Endodermal cell (in vitro differentiated cells): Measurements from ENCODE around the gene JAZF1. TPM values are rescaled to one million over a fixed set of nuclear protein-coding genes. Genes with fewer than 3 reads are reported as not detected.

Source experiments
- DNase-seq: peaks from one replicate; pipeline ENCODE4 v3.0.0-alpha.2; 2017
- H3K27ac ChIP-seq: 2 replicates; pipeline ENCODE4 v1.5.1; 2013; ENCODE audit warnings: mild to moderate bottlenecking, low read depth, low read length, moderate library complexity
- H3K27me3 ChIP-seq: 2 replicates; pipeline ENCODE4 v1.6.1; 2013; ENCODE audit warnings: mild to moderate bottlenecking, low read length, moderate library complexity; ENCODE audit not compliant: insufficient read depth, control insufficient read depth, poor library complexity, severe bottlenecking
- H3K36me3 ChIP-seq: 2 replicates; pipeline ENCODE4 v1.7.0; 2013; ENCODE audit warnings: mild to moderate bottlenecking, low read length, moderate library complexity; ENCODE audit not compliant: control insufficient read depth, insufficient read depth
- H3K4me1 ChIP-seq: one replicate; pipeline ENCODE4 v1.7.0; 2013; ENCODE audit warnings: low read length; ENCODE audit not compliant: control insufficient read depth, insufficient read depth
- H3K4me3 ChIP-seq: 2 replicates; pipeline ENCODE4 v1.5.1; 2013; ENCODE audit warnings: mild to moderate bottlenecking, low read length, moderate library complexity
- H3K9ac ChIP-seq: 2 replicates; pipeline ENCODE4 v1.6.1; 2013; ENCODE audit warnings: mild to moderate bottlenecking, low read length, moderate library complexity; ENCODE audit not compliant: poor library complexity, severe bottlenecking; ENCODE audit errors: extremely low read depth
- H3K9me3 ChIP-seq: 2 replicates; pipeline ENCODE4 v1.6.1; 2013; ENCODE audit warnings: mild to moderate bottlenecking, low read length, moderate library complexity; ENCODE audit not compliant: control insufficient read depth
- H3K27ac Mint-ChIP-seq: 2 replicates; pipeline ENCODE4 v1.8.0; 2020; ENCODE audit warnings: mixed read lengths
- H3K27me3 Mint-ChIP-seq: 2 replicates; pipeline ENCODE4 v1.8.0; 2021; ENCODE audit warnings: mild to moderate bottlenecking, mixed read lengths; ENCODE audit not compliant: insufficient read depth
- H3K36me3 Mint-ChIP-seq: 2 replicates; pipeline ENCODE4 v1.8.0; 2020; ENCODE audit warnings: low read depth, mixed read lengths
- H3K4me1 Mint-ChIP-seq: 2 replicates; pipeline ENCODE4 v1.8.0; 2020; ENCODE audit warnings: mixed read lengths
- H3K4me3 Mint-ChIP-seq: 2 replicates; pipeline ENCODE4 v1.8.0; 2020; ENCODE audit warnings: mild to moderate bottlenecking, moderate library complexity, mixed read lengths
- H3K9me3 Mint-ChIP-seq: 2 replicates; pipeline ENCODE4 v1.8.0; 2020; ENCODE audit warnings: mild to moderate bottlenecking, mixed read lengths
- CTCF ChIP-seq: fragments of 200-600 bp; sonication (generic); conservative IDR thresholded peaks from 2 replicates; pipeline ENCODE4 v1.5.0; 2021; ENCODE audit warnings: antibody characterized with exemption, mild to moderate bottlenecking
- WGBS, 2 experiments: methylation state at CpG; one replicate each; pipeline versions ENCODE4 v1.1.5 to v1.1.7; 2013; ENCODE audit warnings: missing lambda C conversion rate in 2 of 2, mixed read lengths in 1 of 2; ENCODE audit not compliant: insufficient coverage in 1 of 2, insufficient read length in 1 of 2; 5-methylcytosine and 5-hydroxymethylcytosine counted together
- total RNA-seq, 2 donors: library from RNA; stranded (reverse); fragmentation: NEBNext Ultra II Directional in 1 of 2; extraction: Animal tissue kit (Norgen Biotek cat#: 25700) in 1 of 2; gene quantifications; 2 replicates in 1 of 2; 3 replicates in 1 of 2; pipeline ENCODE4 v1.2.1, GENCODE V29; 2021

The JAZF1 gene
- total RNA-seq, 2 donors from 2014 or later: 18.3 to 33.6 TPM

- no peaks in the 10 kb centered on the region for H3K9me3 Mint-ChIP-seq
- no peak for TF ChIP-seq CTCF
- peaks cover 61% of the 10 kb centered on the region for H3K4me1 Mint-ChIP-seq
- no peak for DNase-seq
- Histone ChIP-seq H3K9me3 (no peaks in the 10 kb centered on the region), H3K27me3 (peaks cover 9% of the 10 kb centered on the region), H3K27ac (no peak overlapping the region), H3K9ac (no peak overlapping the region), H3K4me1 (peaks cover 21% of the 10 kb centered on the region), H3K4me3 (no peak overlapping the region), H3K36me3 (no peaks in the 10 kb centered on the region)
- no peaks in the 10 kb centered on the region for H3K36me3 Mint-ChIP-seq
- H3K4me3 Mint-ChIP-seq: no peak overlapping the region
- no peak overlapping the region for H3K27ac Mint-ChIP-seq
- no peaks in the 10 kb centered on the region for H3K27me3 Mint-ChIP-seq
Observed at GRCh38 chr7:28191751-28192150, 11.2 kb upstream of the JAZF1 start.

GRCh38 chr7:28191184-28191583 is 10.6 kb upstream of the JAZF1 start:
- no peak for TF ChIP-seq CTCF
- Histone ChIP-seq H3K4me3 (peak overlapping the region; percentile 3), H3K27ac (no peak overlapping the region), H3K36me3 (no peaks in the 10 kb centered on the region), H3K9ac (no peak overlapping the region), H3K9me3 (no peaks in the 10 kb centered on the region), H3K27me3 (peaks cover 9% of the 10 kb centered on the region), H3K4me1 (peaks cover 21% of the 10 kb centered on the region)
- H3K36me3 Mint-ChIP-seq: no peaks in the 10 kb centered on the region
- H3K4me3 Mint-ChIP-seq: no peak overlapping the region
- DNase-seq: no peak
- no peaks in the 10 kb centered on the region for H3K9me3 Mint-ChIP-seq
- WGBS, 2 experiments: 97 to 100% methylated on average over 1 to 2 of the region's 2 CpGs
- no peaks in the 10 kb centered on the region for H3K27me3 Mint-ChIP-seq
- peaks cover 60% of the 10 kb centered on the region for H3K4me1 Mint-ChIP-seq
- H3K27ac Mint-ChIP-seq: no peak overlapping the region

- H3K27me3 ChIP-seq: peaks cover 9% of the 10 kb centered on the region
- H3K4me3 ChIP-seq: peak overlapping the region; percentile 3
- H3K27ac ChIP-seq: no peak overlapping the region
- TF ChIP-seq CTCF: no peak
- Mint-ChIP-seq H3K27me3 (peaks cover under 1% of the 10 kb centered on the region), H3K9me3 (no peaks in the 10 kb centered on the region), H3K4me1 (peaks cover 55% of the 10 kb centered on the region), H3K4me3 (peak overlapping the region; percentile 8), H3K36me3 (no peaks in the 10 kb centered on the region), H3K27ac (peak overlapping the region; percentile 76)
- H3K9ac ChIP-seq: no peak overlapping the region
- H3K4me1 ChIP-seq: peaks cover 21% of the 10 kb centered on the region
- no peak for DNase-seq
- 63 to 78% methylated on average over 4 to 5 of the region's 5 CpGs for WGBS, 2 experiments
- no peaks in the 10 kb centered on the region for H3K9me3 ChIP-seq
- no peaks in the 10 kb centered on the region for H3K36me3 ChIP-seq
Observed at GRCh38 chr7:28190077-28190710, 9.6 kb upstream of the JAZF1 start.
